HEK293 (cell line): ENCODE data around the gene ULBP1.

Source experiments
- BCL11A ChIP-seq: fragments of 450-650 bp; formaldehyde crosslinking; IDR thresholded peaks from 2 replicates; pipeline ENCODE4 v1.5.1; 2016; ENCODE audit warnings: low read depth, missing biosample characterization, missing genetic modification characterization
- HOXA7 ChIP-seq: sonication (generic); formaldehyde crosslinking; IDR thresholded peaks from 2 replicates; pipeline ENCODE4 v1.8.1; 2022; ENCODE audit warnings: missing genetic modification reagents, borderline replicate concordance
- HOXC10 ChIP-seq: sonication (generic); formaldehyde crosslinking; IDR thresholded peaks from 2 replicates; pipeline ENCODE4 v1.8.1; 2023; ENCODE audit warnings: mild to moderate bottlenecking, missing genetic modification reagents
- KLF10 ChIP-seq: fragments of 450-650 bp; IDR thresholded peaks from 2 replicates; pipeline ENCODE4 v1.5.1; 2018; ENCODE audit warnings: missing biosample characterization, mild to moderate bottlenecking, missing genetic modification characterization
- SP3 ChIP-seq: fragments of 450-650 bp; formaldehyde crosslinking; IDR thresholded peaks from 2 replicates; pipeline ENCODE4 v1.5.1; 2016; ENCODE audit warnings: missing biosample characterization, missing genetic modification characterization
- ZBTB48 ChIP-seq: fragments of 450-650 bp; formaldehyde crosslinking; IDR thresholded peaks from 2 replicates; pipeline ENCODE4 v1.5.1; 2016; ENCODE audit warnings: missing biosample characterization, missing genetic modification characterization
- ZFP41 ChIP-seq: fragments of 450-650 bp; formaldehyde crosslinking; IDR thresholded peaks from 2 replicates; pipeline ENCODE4 v1.5.1; 2016; ENCODE audit warnings: missing biosample characterization, missing genetic modification characterization, borderline replicate concordance
- ZNF112 ChIP-seq: fragments of 450-650 bp; formaldehyde crosslinking; IDR thresholded peaks from 2 replicates; pipeline ENCODE4 v1.5.0; 2017; ENCODE audit warnings: missing biosample characterization, missing genetic modification characterization
- ZNF138 ChIP-seq: fragments of 450-650 bp; formaldehyde crosslinking; IDR thresholded peaks from 2 replicates; pipeline ENCODE4 v1.5.1; 2016; ENCODE audit warnings: missing biosample characterization, missing genetic modification characterization, borderline replicate concordance
- ZNF174 ChIP-seq: fragments of 450-650 bp; formaldehyde crosslinking; IDR thresholded peaks from 2 replicates; pipeline ENCODE4 v1.5.0; 2017; ENCODE audit warnings: missing biosample characterization, mild to moderate bottlenecking, missing genetic modification characterization
- ZNF175 ChIP-seq: fragments of 450-650 bp; formaldehyde crosslinking; IDR thresholded peaks from 2 replicates; pipeline ENCODE4 v1.5.1; 2016; ENCODE audit warnings: missing biosample characterization, missing genetic modification characterization
- ZNF19 ChIP-seq: fragments of 450-650 bp; formaldehyde crosslinking; IDR thresholded peaks from 2 replicates; pipeline ENCODE4; 2016; ENCODE audit warnings: missing biosample characterization, missing genetic modification characterization, low read depth
- ZNF274 ChIP-seq, 2 experiments: fragments of 200-500 bp in 1 of 2; fragments of 450-650 bp in 1 of 2; sonication (Bioruptor generic) in 1 of 2; formaldehyde crosslinking in 1 of 2; IDR thresholded peaks; 2 replicates each; pipeline versions ENCODE4 v1.5.1 to v1.6.1; 2014 to 2016; ENCODE audit warnings: borderline replicate concordance in 1 of 2, inconsistent platforms in 1 of 2, low read length in 1 of 2, missing biosample characterization in 1 of 2, missing genetic modification characterization in 1 of 2
- ZNF521 ChIP-seq: fragments of 450-650 bp; formaldehyde crosslinking; IDR thresholded peaks from 2 replicates; pipeline ENCODE4 v1.5.1; 2017; ENCODE audit warnings: missing biosample characterization, mild to moderate bottlenecking, missing genetic modification characterization
- ZNF530 ChIP-seq: fragments of 450-650 bp; formaldehyde crosslinking; IDR thresholded peaks from 2 replicates; pipeline ENCODE4 v1.5.1; 2016; ENCODE audit warnings: low read depth, missing biosample characterization, missing genetic modification characterization
- ZNF624 ChIP-seq: fragments of 450-650 bp; formaldehyde crosslinking; IDR thresholded peaks from 2 replicates; pipeline ENCODE4 v1.5.1; 2017; ENCODE audit warnings: missing biosample characterization, missing genetic modification characterization
- ZNF626 ChIP-seq: fragments of 450-650 bp; sonication (Bioruptor Pico); formaldehyde crosslinking; IDR thresholded peaks from 2 replicates; pipeline ENCODE4 v1.5.1; 2018; ENCODE audit warnings: missing biosample characterization, missing genetic modification characterization, inconsistent platforms
- ZNF707 ChIP-seq: fragments of 450-650 bp; formaldehyde crosslinking; IDR thresholded peaks from 2 replicates; pipeline ENCODE4 v1.5.1; 2016; ENCODE audit warnings: missing biosample characterization, missing genetic modification characterization
- ZNF785 ChIP-seq: fragments of 450-650 bp; formaldehyde crosslinking; IDR thresholded peaks from 2 replicates; pipeline ENCODE4 v1.5.1; 2016; ENCODE audit warnings: missing biosample characterization, missing genetic modification characterization
- ZNF792 ChIP-seq: fragments of 450-650 bp; formaldehyde crosslinking; IDR thresholded peaks from 2 replicates; pipeline ENCODE4 v1.5.1; 2016; ENCODE audit warnings: missing biosample characterization, missing genetic modification characterization
- ZNF830 ChIP-seq: fragments of 450-650 bp; IDR thresholded peaks from 2 replicates; pipeline ENCODE4 v1.5.0; 2018; ENCODE audit warnings: missing biosample characterization, missing genetic modification characterization, low read depth, mild to moderate bottlenecking, moderate library complexity
- TF ChIP-seq, protein P1 (sequence below): fragments of 450-650 bp; formaldehyde crosslinking; IDR thresholded peaks from 2 replicates; pipeline ENCODE4 v1.5.1; 2017; ENCODE audit warnings: missing biosample characterization, missing genetic modification characterization
- TF ChIP-seq, protein P2 (sequence below): fragments of 450-650 bp; formaldehyde crosslinking; IDR thresholded peaks from 2 replicates; pipeline ENCODE4 v1.5.1; 2016; ENCODE audit warnings: missing biosample characterization, missing genetic modification characterization
- TF ChIP-seq, protein P3 (sequence below): fragments of 450-650 bp; formaldehyde crosslinking; IDR thresholded peaks from 2 replicates; pipeline ENCODE4 v1.5.1; 2016; ENCODE audit warnings: missing biosample characterization, missing genetic modification characterization, low read depth
- TF ChIP-seq, protein P4 (sequence below): fragments of 450-650 bp; formaldehyde crosslinking; IDR thresholded peaks from 2 replicates; pipeline ENCODE4 v1.5.0; 2017; ENCODE audit warnings: missing biosample characterization, missing genetic modification characterization, borderline replicate concordance
- TF ChIP-seq, protein P5 (sequence below): fragments of 450-650 bp; formaldehyde crosslinking; IDR thresholded peaks from 2 replicates; pipeline ENCODE4 v1.5.1; 2016; ENCODE audit warnings: missing biosample characterization, missing genetic modification characterization
- TF ChIP-seq, protein P6 (sequence below): fragments of 450-650 bp; formaldehyde crosslinking; IDR thresholded peaks from 2 replicates; pipeline ENCODE4 v1.5.1; 2016; ENCODE audit warnings: missing biosample characterization, missing genetic modification characterization
- TF ChIP-seq, protein P7 (sequence below): fragments of 450-650 bp; formaldehyde crosslinking; IDR thresholded peaks from 2 replicates; pipeline ENCODE4 v1.5.1; 2016; ENCODE audit warnings: missing biosample characterization, missing genetic modification characterization

Gene ULBP1

DNA sequence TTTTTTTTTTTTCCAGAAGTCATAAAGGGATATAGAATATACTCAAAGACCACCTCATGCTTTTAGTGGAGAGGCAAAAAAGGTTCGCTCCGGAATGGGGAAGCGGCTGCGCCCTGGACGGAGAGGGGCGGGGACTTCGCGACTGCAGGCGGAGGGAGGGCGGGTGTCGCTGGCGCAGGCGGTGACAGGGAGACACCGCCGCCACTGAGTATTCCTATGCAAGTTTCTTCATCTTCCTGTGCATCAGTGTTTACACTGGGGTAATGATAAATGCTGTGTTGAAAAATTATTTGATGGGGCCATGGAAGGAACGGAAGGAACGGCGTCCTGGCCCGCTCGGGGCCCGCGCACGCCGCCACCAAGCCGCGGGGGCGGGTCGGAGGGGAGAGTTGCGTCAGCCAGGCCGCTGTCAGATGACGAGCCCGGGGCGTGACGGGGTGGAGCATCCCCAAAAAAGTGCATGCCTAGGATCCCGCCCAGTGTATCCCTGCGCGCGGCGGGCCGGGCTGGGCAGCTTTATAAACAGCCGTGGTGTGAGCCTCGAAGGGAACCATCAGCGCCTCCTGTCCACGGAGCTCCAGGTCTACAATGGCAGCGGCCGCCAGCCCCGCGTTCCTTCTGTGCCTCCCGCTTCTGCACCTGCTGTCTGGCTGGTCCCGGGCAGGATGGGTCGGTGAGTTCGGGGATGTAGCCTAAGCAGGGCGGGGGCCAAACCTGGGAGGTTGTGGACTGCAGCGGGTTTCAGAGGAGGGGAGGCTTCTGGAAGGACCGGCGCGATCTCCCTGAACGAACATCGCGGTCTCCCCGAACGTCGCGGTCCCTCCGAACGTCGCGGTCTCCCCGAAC lies at the start of gene ULBP1 (continued):
- TF ChIP-seq, protein P1, sequence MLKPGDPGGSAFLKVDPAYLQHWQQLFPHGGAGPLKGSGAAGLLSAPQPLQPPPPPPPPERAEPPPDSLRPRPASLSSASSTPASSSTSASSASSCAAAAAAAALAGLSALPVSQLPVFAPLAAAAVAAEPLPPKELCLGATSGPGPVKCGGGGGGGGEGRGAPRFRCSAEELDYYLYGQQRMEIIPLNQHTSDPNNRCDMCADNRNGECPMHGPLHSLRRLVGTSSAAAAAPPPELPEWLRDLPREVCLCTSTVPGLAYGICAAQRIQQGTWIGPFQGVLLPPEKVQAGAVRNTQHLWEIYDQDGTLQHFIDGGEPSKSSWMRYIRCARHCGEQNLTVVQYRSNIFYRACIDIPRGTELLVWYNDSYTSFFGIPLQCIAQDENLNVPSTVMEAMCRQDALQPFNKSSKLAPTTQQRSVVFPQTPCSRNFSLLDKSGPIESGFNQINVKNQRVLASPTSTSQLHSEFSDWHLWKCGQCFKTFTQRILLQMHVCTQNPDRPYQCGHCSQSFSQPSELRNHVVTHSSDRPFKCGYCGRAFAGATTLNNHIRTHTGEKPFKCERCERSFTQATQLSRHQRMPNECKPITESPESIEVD: no peak; the same call in 1 of the 2 replicates
- TF ChIP-seq ZFP41 (tag by site-specific recombination): no peak
- TF ChIP-seq, protein P2, sequence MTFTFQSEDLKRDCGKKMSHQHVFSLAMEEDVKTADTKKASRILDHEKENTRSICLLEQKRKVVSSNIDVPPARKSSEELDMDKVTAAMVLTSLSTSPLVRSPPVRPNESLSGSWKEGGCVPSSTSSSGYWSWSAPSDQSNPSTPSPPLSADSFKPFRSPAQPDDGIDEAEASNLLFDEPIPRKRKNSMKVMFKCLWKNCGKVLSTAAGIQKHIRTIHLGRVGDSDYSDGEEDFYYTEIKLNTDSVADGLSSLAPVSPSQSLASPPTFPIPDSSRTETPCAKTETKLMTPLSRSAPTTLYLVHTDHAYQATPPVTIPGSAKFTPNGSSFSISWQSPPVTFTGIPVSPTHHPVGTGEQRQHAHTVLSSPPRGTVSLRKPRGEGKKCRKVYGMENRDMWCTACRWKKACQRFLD: no peak
- no peak for TF ChIP-seq ZNF521 (tag by site-specific recombination)
- TF ChIP-seq, protein P3, sequence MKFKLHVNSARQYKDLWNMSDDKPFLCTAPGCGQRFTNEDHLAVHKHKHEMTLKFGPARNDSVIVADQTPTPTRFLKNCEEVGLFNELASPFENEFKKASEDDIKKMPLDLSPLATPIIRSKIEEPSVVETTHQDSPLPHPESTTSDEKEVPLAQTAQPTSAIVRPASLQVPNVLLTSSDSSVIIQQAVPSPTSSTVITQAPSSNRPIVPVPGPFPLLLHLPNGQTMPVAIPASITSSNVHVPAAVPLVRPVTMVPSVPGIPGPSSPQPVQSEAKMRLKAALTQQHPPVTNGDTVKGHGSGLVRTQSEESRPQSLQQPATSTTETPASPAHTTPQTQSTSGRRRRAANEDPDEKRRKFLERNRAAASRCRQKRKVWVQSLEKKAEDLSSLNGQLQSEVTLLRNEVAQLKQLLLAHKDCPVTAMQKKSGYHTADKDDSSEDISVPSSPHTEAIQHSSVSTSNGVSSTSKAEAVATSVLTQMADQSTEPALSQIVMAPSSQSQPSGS (tag by site-specific recombination): peak; percentile 85
- TF ChIP-seq, protein P4, sequence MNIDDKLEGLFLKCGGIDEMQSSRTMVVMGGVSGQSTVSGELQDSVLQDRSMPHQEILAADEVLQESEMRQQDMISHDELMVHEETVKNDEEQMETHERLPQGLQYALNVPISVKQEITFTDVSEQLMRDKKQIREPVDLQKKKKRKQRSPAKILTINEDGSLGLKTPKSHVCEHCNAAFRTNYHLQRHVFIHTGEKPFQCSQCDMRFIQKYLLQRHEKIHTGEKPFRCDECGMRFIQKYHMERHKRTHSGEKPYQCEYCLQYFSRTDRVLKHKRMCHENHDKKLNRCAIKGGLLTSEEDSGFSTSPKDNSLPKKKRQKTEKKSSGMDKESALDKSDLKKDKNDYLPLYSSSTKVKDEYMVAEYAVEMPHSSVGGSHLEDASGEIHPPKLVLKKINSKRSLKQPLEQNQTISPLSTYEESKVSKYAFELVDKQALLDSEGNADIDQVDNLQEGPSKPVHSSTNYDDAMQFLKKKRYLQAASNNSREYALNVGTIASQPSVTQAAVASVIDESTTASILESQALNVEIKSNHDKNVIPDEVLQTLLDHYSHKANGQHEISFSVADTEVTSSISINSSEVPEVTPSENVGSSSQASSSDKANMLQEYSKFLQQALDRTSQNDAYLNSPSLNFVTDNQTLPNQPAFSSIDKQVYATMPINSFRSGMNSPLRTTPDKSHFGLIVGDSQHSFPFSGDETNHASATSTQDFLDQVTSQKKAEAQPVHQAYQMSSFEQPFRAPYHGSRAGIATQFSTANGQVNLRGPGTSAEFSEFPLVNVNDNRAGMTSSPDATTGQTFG (tag by site-specific recombination): no peak
- TF ChIP-seq HOXA7: no peak
- TF ChIP-seq, protein P5, sequence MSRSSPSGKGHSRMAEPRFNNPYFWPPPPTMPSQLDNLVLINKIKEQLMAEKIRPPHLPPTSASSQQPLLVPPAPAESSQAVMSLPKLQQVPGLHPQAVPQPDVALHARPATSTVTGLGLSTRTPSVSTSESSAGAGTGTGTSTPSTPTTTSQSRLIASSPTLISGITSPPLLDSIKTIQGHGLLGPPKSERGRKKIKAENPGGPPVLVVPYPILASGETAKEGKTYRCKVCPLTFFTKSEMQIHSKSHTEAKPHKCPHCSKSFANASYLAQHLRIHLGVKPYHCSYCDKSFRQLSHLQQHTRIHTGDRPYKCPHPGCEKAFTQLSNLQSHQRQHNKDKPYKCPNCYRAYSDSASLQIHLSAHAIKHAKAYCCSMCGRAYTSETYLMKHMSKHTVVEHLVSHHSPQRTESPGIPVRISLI (tag by site-specific recombination): peak; percentile 73; the same call in 1 of the 2 replicates
- TF ChIP-seq ZNF19 (tag by site-specific recombination): no peak
- TF ChIP-seq, protein P6, sequence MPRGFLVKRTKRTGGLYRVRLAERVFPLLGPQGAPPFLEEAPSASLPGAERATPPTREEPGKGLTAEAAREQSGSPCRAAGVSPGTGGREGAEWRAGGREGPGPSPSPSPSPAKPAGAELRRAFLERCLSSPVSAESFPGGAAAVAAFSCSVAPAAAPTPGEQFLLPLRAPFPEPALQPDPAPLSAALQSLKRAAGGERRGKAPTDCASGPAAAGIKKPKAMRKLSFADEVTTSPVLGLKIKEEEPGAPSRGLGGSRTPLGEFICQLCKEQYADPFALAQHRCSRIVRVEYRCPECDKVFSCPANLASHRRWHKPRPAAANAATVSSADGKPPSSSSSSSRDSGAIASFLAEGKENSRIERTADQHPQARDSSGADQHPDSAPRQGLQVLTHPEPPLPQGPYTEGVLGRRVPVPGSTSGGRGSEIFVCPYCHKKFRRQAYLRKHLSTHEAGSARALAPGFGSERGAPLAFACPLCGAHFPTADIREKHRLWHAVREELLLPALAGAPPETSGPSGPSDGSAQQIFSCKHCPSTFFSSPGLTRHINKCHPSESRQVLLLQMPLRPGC (tag by site-specific recombination): peak; percentile 75; the same call in 1 of the 2 replicates
- TF ChIP-seq ZNF785: no peak
- TF ChIP-seq HOXC10 (CRISPR knock-in tag): no peak
- TF ChIP-seq ZNF830: no peak
- TF ChIP-seq ZNF112: no peak
- no peak for TF ChIP-seq ZNF175
- TF ChIP-seq ZNF138 (tag by site-specific recombination): no peak
- no peak for TF ChIP-seq ZNF626 (tag by site-specific recombination)
- TF ChIP-seq ZNF792: peak; percentile 75; the same call in 1 of the 2 replicates
- no peak for TF ChIP-seq ZNF174
- no peak for TF ChIP-seq ZNF707 (tag by site-specific recombination)
- TF ChIP-seq ZNF274 (IDR thresholded peaks at IDR 0.05; ENCODE audit: low read length): no peak
- TF ChIP-seq ZNF274 (tag by site-specific recombination; IDR thresholded peaks at IDR 0.05; ENCODE audit: borderline replicate concordance): no peak
- no peak for TF ChIP-seq ZNF624 (tag by site-specific recombination)
- peak; percentile 46; the same call in 1 of the 2 replicates for TF ChIP-seq BCL11A (tag by site-specific recombination)
- TF ChIP-seq ZNF530 (tag by site-specific recombination): no peak
- TF ChIP-seq ZBTB48 (tag by site-specific recombination): peak; percentile 53; the same call in 1 of the 2 replicates
- peak; percentile 96 for TF ChIP-seq KLF10 (tag by site-specific recombination)
- TF ChIP-seq, protein P7, sequence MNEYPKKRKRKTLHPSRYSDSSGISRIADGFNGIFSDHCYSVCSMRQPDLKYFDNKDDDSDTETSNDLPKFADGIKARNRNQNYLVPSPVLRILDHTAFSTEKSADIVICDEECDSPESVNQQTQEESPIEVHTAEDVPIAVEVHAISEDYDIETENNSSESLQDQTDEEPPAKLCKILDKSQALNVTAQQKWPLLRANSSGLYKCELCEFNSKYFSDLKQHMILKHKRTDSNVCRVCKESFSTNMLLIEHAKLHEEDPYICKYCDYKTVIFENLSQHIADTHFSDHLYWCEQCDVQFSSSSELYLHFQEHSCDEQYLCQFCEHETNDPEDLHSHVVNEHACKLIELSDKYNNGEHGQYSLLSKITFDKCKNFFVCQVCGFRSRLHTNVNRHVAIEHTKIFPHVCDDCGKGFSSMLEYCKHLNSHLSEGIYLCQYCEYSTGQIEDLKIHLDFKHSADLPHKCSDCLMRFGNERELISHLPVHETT (tag by site-specific recombination): 0 out of 2 replicates have a peak, but pooled peaks have one; percentile 64
- peak; percentile 98 for TF ChIP-seq SP3 (tag by site-specific recombination)
